ENCODE data around the gene F7.

DNA sequence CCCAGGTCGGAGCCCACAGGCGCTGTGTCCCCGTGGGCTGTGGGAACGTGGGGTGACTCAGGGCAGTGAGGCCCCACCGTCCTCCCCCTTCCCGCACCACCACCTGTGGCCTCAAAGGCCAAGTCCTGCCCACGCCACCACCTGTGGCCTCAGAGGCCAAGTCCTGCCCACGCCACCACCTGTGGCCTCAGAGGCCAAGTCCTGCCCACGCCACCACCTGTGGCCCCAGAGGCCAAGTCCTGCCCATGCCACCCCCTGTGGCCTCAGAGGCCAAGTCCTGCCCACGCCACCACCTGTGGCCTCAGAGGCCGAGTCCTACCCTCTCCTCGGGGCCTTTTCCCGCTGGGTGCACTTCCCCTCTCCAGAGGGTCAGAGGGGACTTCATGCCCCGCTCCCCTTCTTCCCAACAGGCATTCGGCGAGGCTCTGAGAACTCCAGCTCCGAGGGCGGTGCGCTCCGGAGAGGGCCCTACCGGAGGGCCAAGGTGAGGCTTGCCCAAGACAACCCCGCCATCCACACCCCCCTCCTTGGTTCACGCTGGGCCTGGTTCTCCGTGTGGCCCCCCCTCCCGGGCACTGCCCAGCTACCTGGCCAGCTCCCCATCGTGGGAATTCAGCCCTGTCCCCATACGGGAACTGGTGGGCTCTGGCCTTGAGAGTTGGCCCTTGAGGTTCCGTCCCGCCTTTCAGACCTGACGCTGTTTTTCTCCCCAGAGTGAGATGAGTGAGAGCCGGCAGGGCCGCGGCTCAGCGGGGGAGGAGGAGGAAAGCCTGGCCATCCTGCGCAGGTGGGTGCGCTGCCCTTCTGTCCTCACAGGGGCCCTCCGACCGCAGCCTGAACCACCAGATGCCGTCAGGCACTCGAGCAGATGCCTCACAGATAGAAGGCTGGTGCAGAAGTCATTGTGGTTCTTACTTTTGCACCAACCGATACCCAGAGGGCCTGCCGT lies 27.4 kb upstream of the F7 start:
- TF ChIP-seq, protein P1, sequence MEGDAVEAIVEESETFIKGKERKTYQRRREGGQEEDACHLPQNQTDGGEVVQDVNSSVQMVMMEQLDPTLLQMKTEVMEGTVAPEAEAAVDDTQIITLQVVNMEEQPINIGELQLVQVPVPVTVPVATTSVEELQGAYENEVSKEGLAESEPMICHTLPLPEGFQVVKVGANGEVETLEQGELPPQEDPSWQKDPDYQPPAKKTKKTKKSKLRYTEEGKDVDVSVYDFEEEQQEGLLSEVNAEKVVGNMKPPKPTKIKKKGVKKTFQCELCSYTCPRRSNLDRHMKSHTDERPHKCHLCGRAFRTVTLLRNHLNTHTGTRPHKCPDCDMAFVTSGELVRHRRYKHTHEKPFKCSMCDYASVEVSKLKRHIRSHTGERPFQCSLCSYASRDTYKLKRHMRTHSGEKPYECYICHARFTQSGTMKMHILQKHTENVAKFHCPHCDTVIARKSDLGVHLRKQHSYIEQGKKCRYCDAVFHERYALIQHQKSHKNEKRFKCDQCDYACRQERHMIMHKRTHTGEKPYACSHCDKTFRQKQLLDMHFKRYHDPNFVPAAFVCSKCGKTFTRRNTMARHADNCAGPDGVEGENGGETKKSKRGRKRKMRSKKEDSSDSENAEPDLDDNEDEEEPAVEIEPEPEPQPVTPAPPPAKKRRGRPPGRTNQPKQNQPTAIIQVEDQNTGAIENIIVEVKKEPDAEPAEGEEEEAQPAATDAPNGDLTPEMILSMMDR (IDR thresholded peaks at IDR 0.05; ENCODE audit: low read depth, low read length), result no peak
- TF ChIP-seq EZH2phosphoT487 (IDR thresholded peaks at IDR 0.05; ENCODE audit: low read depth), result no peak
